Measurements from ENCODE around the gene LRRC32.
"Not testable (repeated sequence)": the region's sequence is repeated elsewhere in the genome, so short reads cannot be mapped to it uniquely, and the experiment has no call there.

Gene LRRC32

GRCh38 chr11:76644591-76644990 is 26.0 kb downstream of the LRRC32 start:
- no peak for DNase-seq

GRCh38 chr11:76643711-76644110 is 26.8 kb downstream of the LRRC32 start:
- DNase-seq: not testable (repeated sequence)

GRCh38 chr11:76642341-76642740 is 28.2 kb downstream of the LRRC32 start:
- no peak for DNase-seq

GRCh38 chr11:76641905-76642304 is 28.6 kb downstream of the LRRC32 start:
- DNase-seq: no peak

- no peak for DNase-seq
These were observed 30.0 kb downstream of the LRRC32 start for GRCh38 chr11:76640501-76640900.

- no peak for DNase-seq
These were observed 30.9 kb downstream of the LRRC32 start for GRCh38 chr11:76639621-76640020.

- DNase-seq: no peak
These were observed 32.0 kb downstream of the LRRC32 start for GRCh38 chr11:76638270-76639197.

GRCh38 chr11:76637491-76638269 is 32.9 kb downstream of the LRRC32 start:
- no peak for DNase-seq

- DNase-seq: no peak
These were observed 33.6 kb downstream of the LRRC32 start for GRCh38 chr11:76636826-76637460.

- DNase-seq: no peak
These were observed 34.4 kb downstream of the LRRC32 start for GRCh38 chr11:76635991-76636738.

GRCh38 chr11:76634886-76635285 is 35.7 kb downstream of the LRRC32 start:
- no peak for DNase-seq

GRCh38 chr11:76632492-76632891 is 38.1 kb downstream of the LRRC32 start:
- no peak for DNase-seq

GRCh38 chr11:76631566-76632308 is 38.8 kb downstream of the LRRC32 start:
- DNase-seq: no peak

- DNase-seq: no peak
These were observed 39.8 kb downstream of the LRRC32 start for GRCh38 chr11:76630600-76631281.

GRCh38 chr11:76629853-76630599 is 40.5 kb downstream of the LRRC32 start:
- DNase-seq: peak; percentile 14

- DNase-seq: peak; percentile 38
These were observed 41.3 kb downstream of the LRRC32 start for GRCh38 chr11:76629116-76629852.

- peak; percentile 8 for DNase-seq
These were observed 42.1 kb downstream of the LRRC32 start for GRCh38 chr11:76628408-76628947.

- DNase-seq: no peak
These were observed 42.9 kb downstream of the LRRC32 start for GRCh38 chr11:76627606-76628005.

GRCh38 chr11:76626921-76627401 is 43.6 kb downstream of the LRRC32 start:
- peak; percentile 82 for DNase-seq

Data from activated CD4-positive, alpha-beta T cell treated with anti-CD3 and anti-CD28 coated beads, Interleukin-2, amount 50 U/mL, for 16 hours (primary cell).